Smooth muscle cell (in vitro differentiated cells): ENCODE measurements around the gene TFF3. TPM values are rescaled to one million over a fixed set of nuclear protein-coding genes. Genes with fewer than 3 reads are reported as not detected.

ENCODE experiments used
- DNase-seq: peaks from one replicate; lab custom pipeline; 2025; ENCODE audit not compliant: unreplicated experiment; lab: John Stamatoyannopoulos, UW
- H2AFZ ChIP-seq: fragments of 200-600 bp; sonication (generic); 2 replicates; pipeline ENCODE4 v1.6.0; 2016; ENCODE audit warnings: antibody characterized with exemption, low read depth, mild to moderate bottlenecking
- H3F3A ChIP-seq: fragments of 200-600 bp; sonication (generic); 2 replicates; pipeline ENCODE4 v1.6.0; 2017; ENCODE audit warnings: antibody characterized with exemption, low read depth
- H3K27ac ChIP-seq: fragments of 200-600 bp; sonication (generic); 2 replicates; pipeline ENCODE4 v1.5.1; 2016; ENCODE audit warnings: low read depth, mild to moderate bottlenecking
- H3K27me3 ChIP-seq: fragments of 200-600 bp; sonication (generic); 2 replicates; pipeline ENCODE4 v1.6.1; 2016; ENCODE audit warnings: low read depth, mild to moderate bottlenecking
- H3K36me3 ChIP-seq: fragments of 200-600 bp; sonication (generic); 2 replicates; pipeline ENCODE4 v1.5.1; 2016; ENCODE audit warnings: low read depth
- H3K4me1 ChIP-seq: fragments of 200-600 bp; sonication (generic); 2 replicates; pipeline ENCODE4 v1.5.1; 2016; ENCODE audit warnings: low read depth
- H3K4me2 ChIP-seq: fragments of 200-600 bp; sonication (generic); 2 replicates; pipeline ENCODE4 v1.6.0; 2016; ENCODE audit warnings: mild to moderate bottlenecking
- H3K4me3 ChIP-seq: fragments of 200-600 bp; sonication (generic); 2 replicates; pipeline ENCODE4 v1.5.1; 2016; ENCODE audit warnings: mild to moderate bottlenecking
- H3K79me2 ChIP-seq: fragments of 200-600 bp; sonication (generic); 2 replicates; pipeline ENCODE4 v1.6.0; 2016; ENCODE audit warnings: low read depth, mild to moderate bottlenecking
- H3K9ac ChIP-seq: fragments of 200-600 bp; sonication (generic); 2 replicates; pipeline ENCODE4 v1.6.0; 2016; ENCODE audit warnings: low read depth
- H3K9me3 ChIP-seq: fragments of 200-600 bp; sonication (generic); replicated peaks from 2 replicates; pipeline ENCODE4 v1.5.1; 2016; ENCODE audit warnings: low read depth
- H4K20me1 ChIP-seq: fragments of 200-600 bp; sonication (generic); 2 replicates; pipeline ENCODE4 v1.6.0; 2016; ENCODE audit warnings: low read depth
- CTCF ChIP-seq: fragments of 200-600 bp; sonication (generic); IDR thresholded peaks from 2 replicates; pipeline ENCODE4 v1.5.1; 2017; ENCODE audit warnings: borderline replicate concordance, mild to moderate bottlenecking, antibody characterized with exemption; ENCODE audit not compliant: insufficient read depth, poor library complexity, severe bottlenecking
- WGBS: methylation state at CpG from one replicate; pipeline ENCODE4 v1.1.7; 2016; ENCODE audit warnings: low lambda C conversion rate; 5-methylcytosine and 5-hydroxymethylcytosine counted together
- polyA plus RNA-seq: library from polyadenylated mRNA; unstranded; fragments of >200 nt; fragmentation: Nextera tagmentation; extraction: Ambion mirVana; gene quantifications from 2 replicates; pipeline ENCODE4 v1.2.1, GENCODE V29; 2016
- total RNA-seq: library from RNA; depleted of rRNA; stranded (reverse); fragments of >200 nt; gene quantifications from 2 replicates; pipeline ENCODE4 v1.2.3, GENCODE V29; 2014

Gene TFF3
- total RNA-seq (not detected in 2 replicates), polyA plus RNA-seq (0.31 and 0.51 TPM in 2 replicates)

GRCh38 chr21:42315296-42315891 is at the start of gene TFF3:
TSS of gene TFF3 (minus strand) at chr21:42315409. CDS start at chr21:42315374, 35 bp downstream.
- H2AFZ ChIP-seq = no peak within 1 kb of the TSS
- H3K27me3 ChIP-seq = no peaks in the 10 kb centered on the region
- H3K79me2 ChIP-seq = no peaks in the 10 kb centered on the region
- H3K9me3 ChIP-seq = no peaks in the 10 kb centered on the region
- no peak for TF ChIP-seq CTCF
- no peak within 1 kb of the TSS for H3K27ac ChIP-seq
- no peak within 1 kb of the TSS for H3K4me3 ChIP-seq
- no peaks in the 10 kb centered on the region for H3F3A ChIP-seq
- no peak for DNase-seq
- H4K20me1 ChIP-seq = no peaks in the 10 kb centered on the region
- H3K4me2 ChIP-seq = no peak within 1 kb of the TSS
- 89% methylated on average over 14 of the region's 15 CpGs for WGBS
- no peak within 1 kb of the TSS for H3K9ac ChIP-seq
- H3K36me3 ChIP-seq = no peaks in the 10 kb centered on the region
- H3K4me1 ChIP-seq = peaks cover 8% of the 10 kb centered on the region

- Histone ChIP-seq H4K20me1 (no peaks in the 10 kb centered on the region), H3K4me1 (no peaks in the 10 kb centered on the region), H3F3A (no peaks in the 10 kb centered on the region), H3K79me2 (no peaks in the 10 kb centered on the region), H2AFZ (no peak overlapping the region), H3K27ac (no peak overlapping the region), H3K27me3 (no peaks in the 10 kb centered on the region), H3K36me3 (no peaks in the 10 kb centered on the region), H3K9ac (no peak overlapping the region), H3K4me2 (no peak overlapping the region), H3K9me3 (no peaks in the 10 kb centered on the region), H3K4me3 (no peak overlapping the region)
- WGBS = 88% methylated on average over 12 of the region's 13 CpGs
- TF ChIP-seq CTCF = no peak
- DNase-seq = no peak
Measured at GRCh38 chr21:42364304-42364865, 49.2 kb upstream of the TFF3 start.

- Histone ChIP-seq H3K9ac (no peak overlapping the region), H3K79me2 (no peaks in the 10 kb centered on the region), H2AFZ (no peak overlapping the region), H3K4me2 (no peak overlapping the region), H3F3A (no peaks in the 10 kb centered on the region), H3K27me3 (no peaks in the 10 kb centered on the region), H3K4me3 (no peak overlapping the region), H3K9me3 (no peaks in the 10 kb centered on the region), H4K20me1 (no peaks in the 10 kb centered on the region), H3K27ac (no peak overlapping the region), H3K36me3 (no peaks in the 10 kb centered on the region), H3K4me1 (no peaks in the 10 kb centered on the region)
- 84% methylated on average over 8 of the region's 8 CpGs for WGBS
- DNase-seq = no peak
- TF ChIP-seq CTCF = no peak
Measured at GRCh38 chr21:42363312-42363711, 48.1 kb upstream of the TFF3 start.

GRCh38 chr21:42362700-42363099 is 47.5 kb upstream of the TFF3 start:
- no peak for DNase-seq
- H3K79me2 ChIP-seq = no peaks in the 10 kb centered on the region
- no peaks in the 10 kb centered on the region for H3K4me1 ChIP-seq
- no peak overlapping the region for H2AFZ ChIP-seq
- H3K27ac ChIP-seq = no peak overlapping the region
- no peaks in the 10 kb centered on the region for H3F3A ChIP-seq
- H3K4me3 ChIP-seq = no peak overlapping the region
- H3K4me2 ChIP-seq = no peak overlapping the region
- H3K9me3 ChIP-seq = no peaks in the 10 kb centered on the region
- H3K36me3 ChIP-seq = no peaks in the 10 kb centered on the region
- H4K20me1 ChIP-seq = no peaks in the 10 kb centered on the region
- no peak for TF ChIP-seq CTCF
- no peaks in the 10 kb centered on the region for H3K27me3 ChIP-seq
- H3K9ac ChIP-seq = no peak overlapping the region
- 92% methylated on average over 9 of the region's 9 CpGs for WGBS
